Ishikawa (cell line): Measurements from ENCODE around the gene EVI5L.

Experiments
- CEBPB ChIP-seq: IDR thresholded peaks from 2 replicates; pipeline ENCODE4 v1.6.1; 2012
- CREB1 ChIP-seq: IDR thresholded peaks from 2 replicates; pipeline ENCODE4 v1.6.1; 2012; ENCODE audit warnings: low read depth
- EGR1 ChIP-seq: IDR thresholded peaks from 2 replicates; pipeline ENCODE4 v1.6.1; 2012
- EP300 ChIP-seq: IDR thresholded peaks from 2 replicates; pipeline ENCODE4 v1.6.1; 2012; ENCODE audit warnings: borderline replicate concordance
- FOXM1 ChIP-seq: IDR thresholded peaks from 2 replicates; pipeline ENCODE4 v1.6.1; 2012; ENCODE audit warnings: low read depth, borderline replicate concordance
- MAX ChIP-seq: IDR thresholded peaks from 2 replicates; pipeline ENCODE4 v1.6.1; 2012
- NFIC ChIP-seq: IDR thresholded peaks from 2 replicates; pipeline ENCODE4 v1.6.1; 2012
- RAD21 ChIP-seq: IDR thresholded peaks from 2 replicates; pipeline ENCODE4 v1.6.1; 2012; ENCODE audit warnings: low read depth
- REST ChIP-seq: IDR thresholded peaks from 2 replicates; pipeline ENCODE4 v1.6.1; 2012; ENCODE audit warnings: low read depth, mild to moderate bottlenecking
- TAF1 ChIP-seq: IDR thresholded peaks from 2 replicates; pipeline ENCODE4 v1.6.1; 2012; ENCODE audit warnings: low read depth, mild to moderate bottlenecking
- TCF12 ChIP-seq: IDR thresholded peaks from 2 replicates; pipeline ENCODE4 v1.6.1; 2012; ENCODE audit warnings: low read depth
- TEAD4 ChIP-seq: IDR thresholded peaks from 2 replicates; pipeline ENCODE4 v1.6.1; 2012
- YY1 ChIP-seq: IDR thresholded peaks from 2 replicates; pipeline ENCODE4 v1.6.1; 2012; ENCODE audit warnings: low read depth
- ZBTB7A ChIP-seq: IDR thresholded peaks from 2 replicates; pipeline ENCODE4 v1.6.1; 2012; ENCODE audit warnings: low read depth
- TF ChIP-seq, protein P1 (sequence below): IDR thresholded peaks from 2 replicates; pipeline ENCODE4 v1.6.1; 2012

Gene EVI5L

GRCh38 chr19:7790416-7790815 is 39.6 kb upstream of the EVI5L start:
- no peak for TF ChIP-seq NFIC
- no peak for TF ChIP-seq CREB1
- TF ChIP-seq, protein P1, sequence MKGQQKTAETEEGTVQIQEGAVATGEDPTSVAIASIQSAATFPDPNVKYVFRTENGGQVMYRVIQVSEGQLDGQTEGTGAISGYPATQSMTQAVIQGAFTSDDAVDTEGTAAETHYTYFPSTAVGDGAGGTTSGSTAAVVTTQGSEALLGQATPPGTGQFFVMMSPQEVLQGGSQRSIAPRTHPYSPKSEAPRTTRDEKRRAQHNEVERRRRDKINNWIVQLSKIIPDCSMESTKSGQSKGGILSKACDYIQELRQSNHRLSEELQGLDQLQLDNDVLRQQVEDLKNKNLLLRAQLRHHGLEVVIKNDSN: no peak

DNA sequence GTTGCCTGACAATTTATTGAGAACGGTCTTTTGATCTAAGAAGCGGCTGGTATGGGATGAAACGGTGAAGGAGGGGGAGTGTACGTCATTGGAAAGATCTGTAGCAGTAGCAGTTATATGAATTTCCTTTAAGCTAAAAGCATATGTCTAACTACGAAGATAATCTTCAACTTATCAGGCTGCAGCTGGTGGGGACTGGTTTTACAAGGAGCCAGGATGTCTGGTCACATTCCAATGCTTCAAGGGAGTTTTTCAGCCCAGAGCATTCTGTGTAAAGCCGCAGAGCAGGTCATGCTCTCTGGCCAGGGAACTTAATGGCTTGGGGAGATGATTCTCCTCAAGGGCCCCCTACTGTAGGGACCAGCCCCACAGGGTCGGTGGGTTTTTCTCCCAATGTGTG is 37.7 kb upstream of the EVI5L start:
- TF ChIP-seq CEBPB: no peak
- TF ChIP-seq TEAD4: no peak
- no peak for TF ChIP-seq EP300
- no peak for TF ChIP-seq TAF1
- TF ChIP-seq ZBTB7A: no peak
- no peak for TF ChIP-seq MAX
- TF ChIP-seq, protein P1: no peak
- TF ChIP-seq TCF12: no peak
- TF ChIP-seq FOXM1: no peak
- no peak for TF ChIP-seq NFIC
- TF ChIP-seq RAD21: no peak
- TF ChIP-seq EGR1: no peak
- no peak for TF ChIP-seq CREB1
- no peak for TF ChIP-seq YY1
- TF ChIP-seq REST: no peak

GRCh38 chr19:7793493-7793892 is 36.5 kb upstream of the EVI5L start:
- TF ChIP-seq EP300: no peak
- no peak for TF ChIP-seq TCF12
- no peak for TF ChIP-seq YY1
- TF ChIP-seq FOXM1: no peak
- TF ChIP-seq REST: no peak
- TF ChIP-seq, protein P1: no peak
- TF ChIP-seq NFIC: no peak
- TF ChIP-seq TAF1: no peak
- no peak for TF ChIP-seq CEBPB
- TF ChIP-seq RAD21: no peak
- no peak for TF ChIP-seq MAX
- no peak for TF ChIP-seq CREB1

- TF ChIP-seq MAX (no peak), EP300 (no peak), CEBPB (no peak), NFIC (no peak)
These were observed 34.4 kb upstream of the EVI5L start for GRCh38 chr19:7795555-7796161.

DNA sequence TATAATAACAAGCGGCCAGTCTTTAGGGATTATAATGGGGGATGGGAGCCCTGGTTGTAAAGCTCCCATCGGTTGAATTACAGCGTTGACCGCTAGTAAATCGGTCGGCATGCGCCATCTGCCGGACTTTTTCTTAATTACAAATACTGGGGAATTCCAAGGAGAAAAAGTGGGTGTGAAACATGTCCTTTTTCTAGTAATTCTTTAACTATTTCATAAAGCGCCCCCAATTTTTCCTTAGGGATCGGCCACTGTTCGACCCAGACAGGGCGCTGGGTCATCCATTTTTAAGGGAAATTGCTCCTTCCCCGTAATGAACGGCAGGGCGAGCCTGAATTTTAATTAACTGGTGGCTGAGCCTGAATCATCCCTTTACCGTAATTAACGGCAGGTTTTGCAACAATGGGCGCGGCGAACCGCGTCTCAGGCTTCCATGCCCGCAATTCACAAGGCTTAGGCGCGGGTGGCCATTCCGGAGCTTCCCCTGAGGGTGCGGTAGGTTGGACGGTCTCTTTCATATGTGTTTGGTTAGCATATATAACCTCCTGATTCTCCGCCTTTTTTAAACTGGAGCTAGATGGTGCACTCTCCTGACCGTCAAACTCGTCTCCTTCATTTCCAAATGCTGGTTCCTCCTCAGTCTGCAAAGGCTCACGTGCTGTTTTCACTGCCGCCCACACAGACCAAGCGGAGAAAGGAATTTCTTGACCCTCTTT is 30.2 kb upstream of the EVI5L start:
- no peak for TF ChIP-seq FOXM1
- peak; percentile 82 for TF ChIP-seq RAD21
- TF ChIP-seq CEBPB: peak; percentile 67
- TF ChIP-seq TCF12: 0 out of 2 replicates have a peak, but pooled peaks have one; percentile 9
